GM18508 (cell line): Measurements from ENCODE around the gene C1orf105.
"Not testable (repeated sequence)": the region's sequence is repeated elsewhere in the genome, so short reads cannot be mapped to it uniquely, and the experiment has no call there.

Experiments used
- ATAC-seq: cut with Tn5 transposase; IDR thresholded peaks from one replicate; pipeline ENCODE4 v1.9.1; 2021; ENCODE audit warnings: moderate number of reproducible peaks; ENCODE audit not compliant: insufficient read depth, unreplicated experiment

The C1orf105 gene

DNA sequence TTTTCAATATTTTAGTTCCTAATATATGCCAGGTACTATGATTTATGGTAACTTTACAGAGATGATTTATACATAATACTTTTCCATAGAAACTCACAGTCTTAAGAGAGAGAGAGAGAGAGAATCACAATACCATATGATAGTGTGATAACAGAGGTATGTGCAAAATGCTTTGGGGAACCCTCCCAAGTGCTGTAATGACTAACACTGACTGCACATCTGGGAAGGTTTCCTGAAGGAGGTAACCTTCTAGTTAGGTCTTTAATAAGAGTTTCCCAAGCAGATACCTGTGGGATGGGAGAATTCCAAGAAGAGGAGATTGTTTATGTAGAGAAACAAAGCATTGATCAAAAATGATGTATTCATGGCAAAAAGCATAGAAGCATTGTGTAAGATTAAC is 58.0 kb downstream of the C1orf105 start:
- no peak for ATAC-seq

DNA sequence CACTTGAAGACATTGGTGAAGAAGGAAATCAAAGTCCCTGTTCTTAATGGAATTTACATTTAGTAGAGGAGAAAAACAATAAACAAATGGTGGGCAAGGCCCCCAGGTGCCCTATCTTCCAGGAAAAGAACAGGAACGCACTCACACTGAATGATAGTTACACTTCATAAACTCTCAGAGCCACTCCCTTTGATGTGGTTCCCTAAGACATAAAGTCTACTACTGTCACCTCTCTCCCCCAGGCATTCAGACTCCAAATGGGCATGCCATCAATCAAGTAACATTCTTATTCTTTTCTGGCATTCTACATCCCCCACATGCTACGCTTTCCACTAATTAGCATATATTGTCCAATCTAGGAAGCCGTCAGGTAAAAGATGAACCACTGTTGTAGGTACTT is 59.9 kb downstream of the C1orf105 start:
- ATAC-seq, result no peak

DNA sequence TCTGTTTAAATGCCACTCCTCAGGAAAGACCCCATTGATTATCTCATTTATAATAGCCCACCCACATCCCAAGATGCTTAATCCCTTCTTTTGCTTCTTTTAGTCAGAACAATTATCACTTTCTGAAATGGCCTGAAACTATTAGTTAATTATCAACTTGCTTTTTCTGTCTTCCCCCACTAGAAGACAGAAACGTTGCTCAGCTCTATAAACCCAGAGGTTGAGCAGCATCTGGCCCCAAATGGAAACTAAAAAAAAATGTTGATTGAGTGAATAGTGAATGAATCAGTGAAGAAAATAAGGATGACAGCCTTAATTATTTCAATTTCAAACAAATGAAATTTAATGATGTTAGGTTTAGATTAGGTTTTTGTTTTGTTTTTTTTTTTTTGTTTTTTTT is 61.6 kb downstream of the C1orf105 start:
- no peak for ATAC-seq

DNA sequence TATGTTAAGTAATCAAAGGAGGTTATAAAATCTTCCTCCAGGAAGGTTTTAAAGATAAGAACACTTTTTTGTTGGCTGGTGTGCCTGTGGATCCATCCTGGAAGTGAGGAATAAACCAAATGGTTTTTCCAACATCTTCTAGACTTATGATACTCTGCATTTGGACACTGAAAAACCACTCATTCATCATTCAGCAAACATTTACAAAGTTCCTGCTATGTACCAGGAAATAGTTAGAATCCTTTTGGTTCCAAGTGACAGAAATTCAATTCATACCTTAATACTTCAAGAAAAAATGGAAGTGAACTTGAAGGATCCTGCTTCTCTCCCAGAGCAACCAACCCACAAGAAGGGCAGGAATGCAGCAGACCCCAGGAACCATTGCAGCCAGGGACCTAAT is 63.0 kb downstream of the C1orf105 start:
- ATAC-seq, result no peak

DNA sequence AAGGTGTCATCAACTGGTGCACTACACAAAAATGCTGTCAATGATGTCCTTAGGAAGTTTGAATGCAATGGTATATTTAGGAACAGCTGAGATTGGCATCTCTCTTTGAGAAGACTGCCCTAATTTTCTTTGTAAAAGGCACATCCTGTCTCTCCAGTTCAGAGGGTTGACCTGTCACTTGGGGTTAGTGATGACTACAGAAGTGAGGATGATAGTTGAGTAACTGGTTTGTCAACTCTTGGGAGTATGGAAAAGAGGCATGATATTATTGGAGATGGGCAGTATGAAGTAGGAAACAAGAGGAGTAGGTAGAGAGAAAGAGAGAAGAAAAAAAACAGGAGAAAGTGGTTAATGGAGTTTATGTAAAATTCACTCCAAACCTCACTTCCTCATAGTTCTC is 63.8 kb downstream of the C1orf105 start:
- no peak for ATAC-seq

DNA sequence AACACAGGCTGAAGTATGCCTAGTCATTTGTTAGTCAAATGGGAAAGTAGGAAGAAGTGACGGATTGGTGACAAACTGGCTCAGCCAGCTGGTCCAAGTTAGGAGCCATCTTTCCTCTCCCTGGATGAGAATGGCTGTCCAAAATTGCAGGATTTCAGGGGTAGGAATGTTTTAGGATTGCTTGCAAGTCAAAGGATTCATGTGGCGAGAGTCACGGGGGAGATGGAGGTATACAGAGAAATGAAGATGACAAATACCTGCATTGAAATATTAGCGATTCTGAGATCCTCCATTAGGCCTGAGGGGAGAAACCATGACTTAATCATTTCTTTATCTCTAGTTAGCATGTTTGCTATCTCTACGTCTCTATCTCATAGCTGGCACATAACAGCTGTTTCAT is 65.1 kb downstream of the C1orf105 start:
- no peak for ATAC-seq

DNA sequence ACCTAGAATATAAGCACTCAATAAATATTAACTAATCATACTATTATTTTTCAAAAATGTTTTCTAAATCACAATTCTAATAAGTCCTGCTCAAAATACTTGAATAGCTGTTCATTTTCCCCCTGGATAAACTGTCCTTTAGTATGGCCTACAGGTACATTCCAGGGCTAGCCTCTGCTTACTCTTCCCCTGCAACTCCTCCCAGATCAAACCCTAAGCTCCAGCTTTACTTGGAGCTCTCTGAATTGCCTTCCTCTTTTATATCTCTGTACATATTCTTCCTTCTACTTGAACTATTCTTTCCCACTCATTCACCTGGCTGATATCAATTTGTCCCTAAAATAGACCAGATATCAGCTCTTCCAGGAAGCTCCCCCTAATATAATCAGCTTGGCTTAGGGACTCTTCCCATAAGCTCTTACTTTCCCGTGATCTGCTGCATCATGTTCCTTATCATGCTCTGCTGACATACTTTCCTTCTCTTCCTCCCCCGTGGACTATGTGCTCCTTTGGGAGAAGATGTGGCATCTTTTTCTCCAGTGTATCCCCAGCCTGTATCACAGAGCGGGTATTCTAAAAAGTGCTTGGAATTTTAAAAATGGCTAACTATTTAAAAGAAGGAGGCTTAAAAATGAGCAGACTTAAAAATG is 66.4 kb downstream of the C1orf105 start:
- ATAC-seq, result no peak

DNA sequence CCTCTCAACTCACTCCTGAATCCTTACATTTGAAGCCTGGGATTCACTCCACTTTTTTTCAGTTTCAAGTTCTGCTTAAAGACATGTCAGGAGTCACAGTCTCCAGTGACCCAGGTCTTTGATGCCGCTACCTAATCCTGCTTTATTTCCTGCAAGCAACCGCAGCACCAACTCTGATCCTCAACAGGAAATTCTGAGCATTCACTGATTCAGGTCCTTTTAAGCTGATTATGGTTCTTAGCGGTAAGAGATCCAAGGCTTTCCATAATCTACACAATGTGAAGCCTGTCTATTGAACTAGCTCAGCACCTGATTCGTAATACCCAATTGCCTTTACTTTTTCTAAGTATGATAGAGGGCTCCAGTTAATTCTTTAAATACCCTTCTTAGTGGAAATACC is 67.1 kb downstream of the C1orf105 start:
- no peak for ATAC-seq

DNA sequence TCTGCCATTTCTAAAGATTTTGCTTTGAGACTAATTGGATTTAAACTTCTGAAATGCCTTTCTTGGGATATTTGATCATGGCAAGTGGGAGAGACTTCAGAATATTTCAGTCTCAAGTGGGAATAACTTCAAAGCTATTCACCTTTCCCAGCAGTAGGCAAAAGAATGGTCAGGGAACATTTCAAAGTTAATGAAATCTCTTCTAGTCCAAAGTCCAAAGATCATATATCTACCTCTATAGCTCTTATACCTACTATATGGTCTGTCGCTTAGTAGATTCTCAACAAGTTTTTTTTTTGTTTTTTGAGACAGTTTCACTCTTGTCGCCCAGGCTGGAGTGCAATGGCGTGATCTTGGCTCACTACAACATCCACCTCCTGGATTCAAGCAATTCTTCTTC is 67.9 kb downstream of the C1orf105 start:
- ATAC-seq, result no peak

DNA sequence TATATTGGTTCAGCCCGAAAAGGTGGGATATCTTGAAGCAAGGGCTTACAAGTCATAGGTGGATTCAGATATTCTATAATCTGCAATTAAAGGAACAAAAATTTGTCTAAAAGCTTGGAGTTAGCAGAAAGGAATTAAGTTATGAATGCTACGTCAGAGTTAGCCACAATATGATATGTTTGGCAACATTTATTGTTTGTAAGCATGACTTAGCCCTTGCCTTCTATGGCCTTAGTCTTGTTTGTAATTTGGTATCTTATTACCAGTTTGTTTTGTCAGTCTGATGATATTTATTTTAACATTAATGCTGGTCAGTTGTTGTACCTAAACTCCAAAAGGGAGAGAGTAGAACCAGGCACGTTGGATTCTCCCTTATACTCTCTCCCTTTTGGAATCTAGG is 69.4 kb downstream of the C1orf105 start:
- ATAC-seq, result no peak

DNA sequence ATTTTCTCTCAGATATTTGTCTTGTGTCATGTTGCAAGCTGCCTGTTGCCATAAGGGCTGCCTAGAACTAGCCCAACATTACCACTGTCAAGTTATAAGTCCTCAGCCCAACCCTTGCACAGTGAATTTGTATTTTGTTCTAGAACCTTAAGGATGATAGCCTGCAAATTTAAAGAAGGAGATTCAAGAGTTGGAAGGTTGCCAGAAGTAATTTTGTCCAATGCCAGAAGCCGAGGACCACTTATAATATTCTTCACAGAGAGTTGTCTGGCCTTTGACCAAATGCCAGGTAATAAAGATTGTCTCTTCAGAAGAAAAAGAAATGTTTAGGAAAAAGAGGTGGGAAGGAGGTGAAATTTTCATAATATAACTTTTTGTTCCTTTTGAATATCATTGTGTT is 71.9 kb downstream of the C1orf105 start:
- no peak for ATAC-seq

DNA sequence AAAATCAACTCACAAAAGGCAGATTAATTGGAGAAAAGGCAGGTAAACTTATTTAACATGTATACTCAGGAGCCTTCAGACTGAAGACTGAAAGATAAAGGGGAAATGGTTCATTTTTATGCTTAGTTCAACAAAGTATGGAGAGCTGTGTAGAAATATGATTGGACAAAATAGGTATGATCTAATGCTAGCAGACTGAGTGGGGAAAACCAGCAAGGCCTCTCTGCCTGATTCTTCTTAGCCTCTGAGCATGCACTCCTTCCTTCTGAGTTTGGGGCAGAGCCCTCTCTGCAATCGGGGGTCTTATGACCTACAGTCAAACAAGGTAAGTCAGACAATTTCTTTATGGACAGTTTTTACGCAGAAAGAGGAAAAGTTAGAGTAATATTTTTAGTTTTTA is 73.7 kb downstream of the C1orf105 start:
- no peak for ATAC-seq

DNA sequence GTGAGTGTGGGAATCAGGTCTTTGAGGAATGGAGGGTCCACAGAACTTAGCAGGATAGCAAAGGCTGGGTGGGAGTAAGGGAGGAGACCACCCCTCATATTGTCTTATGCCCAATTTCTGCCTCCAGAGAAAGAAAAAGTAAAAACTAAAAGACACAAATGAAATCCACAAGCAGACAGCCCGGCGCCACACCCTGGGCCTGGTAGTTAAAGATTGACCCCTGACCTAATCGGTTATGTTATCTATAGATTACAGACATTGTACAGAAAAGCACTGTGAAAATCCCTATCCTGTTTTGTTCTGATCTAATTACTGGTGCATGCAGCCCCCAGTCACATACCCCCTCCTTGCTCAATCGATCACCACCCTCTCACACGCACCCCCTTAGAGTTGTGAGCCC is 75.6 kb downstream of the C1orf105 start:
- not testable (repeated sequence) for ATAC-seq

DNA sequence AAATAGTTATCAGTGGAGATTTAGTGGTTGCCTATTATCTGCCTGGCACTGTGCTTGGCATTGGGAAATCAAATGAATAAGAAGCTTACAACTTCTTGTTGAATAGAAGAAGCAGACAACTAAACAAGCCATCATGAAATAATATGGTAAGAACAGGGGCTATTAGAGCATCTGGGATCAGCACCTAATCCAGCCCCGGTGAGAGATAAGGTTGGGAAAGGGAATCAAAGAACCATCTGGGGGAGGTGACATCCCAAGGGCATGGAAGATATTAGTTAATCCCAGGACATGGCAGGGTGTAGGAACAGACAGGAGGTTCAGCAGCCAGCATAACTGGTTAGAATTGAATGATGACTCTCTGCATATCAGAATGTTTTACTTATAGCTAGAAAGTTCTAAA is 76.2 kb downstream of the C1orf105 start:
- ATAC-seq, result no peak

DNA sequence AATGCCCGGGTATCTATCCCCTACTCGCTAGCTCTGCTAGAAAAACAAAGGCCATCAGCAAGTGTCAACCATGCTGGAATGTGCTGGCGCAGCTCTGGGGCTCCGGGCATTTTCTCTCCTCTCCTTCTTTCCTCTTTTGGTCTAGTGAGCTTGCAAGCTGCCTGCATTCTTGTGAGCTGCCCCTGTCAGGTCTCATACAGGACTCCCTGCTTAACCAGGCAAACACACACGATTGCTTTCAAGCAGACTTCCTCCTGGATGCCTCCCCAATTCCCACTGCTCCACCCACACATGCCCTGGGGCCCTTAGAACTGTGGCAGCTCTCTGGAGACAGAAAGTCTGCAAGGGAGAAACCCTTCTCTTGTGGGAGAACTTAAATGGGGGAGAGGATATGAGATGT is 76.7 kb downstream of the C1orf105 start:
- no peak for ATAC-seq

DNA sequence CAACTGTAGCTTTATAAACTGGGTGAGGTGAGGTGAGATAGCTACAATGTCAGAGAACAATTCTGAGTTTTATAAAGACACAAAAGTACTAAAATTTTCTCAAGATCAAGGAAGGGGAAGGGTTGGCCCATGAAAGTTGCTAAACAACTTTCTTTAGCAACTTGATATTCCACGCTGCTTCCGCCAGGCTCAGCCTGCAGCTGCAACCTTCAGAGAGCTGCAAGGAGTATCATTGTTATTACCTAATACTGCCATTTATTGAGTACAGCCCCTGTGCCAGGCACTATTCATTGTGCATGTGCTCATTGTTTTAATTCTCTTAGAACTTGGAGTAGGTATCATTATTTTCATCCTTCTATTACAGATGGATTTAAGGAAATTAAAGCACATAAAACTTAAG is 78.4 kb downstream of the C1orf105 start:
- no peak for ATAC-seq

DNA sequence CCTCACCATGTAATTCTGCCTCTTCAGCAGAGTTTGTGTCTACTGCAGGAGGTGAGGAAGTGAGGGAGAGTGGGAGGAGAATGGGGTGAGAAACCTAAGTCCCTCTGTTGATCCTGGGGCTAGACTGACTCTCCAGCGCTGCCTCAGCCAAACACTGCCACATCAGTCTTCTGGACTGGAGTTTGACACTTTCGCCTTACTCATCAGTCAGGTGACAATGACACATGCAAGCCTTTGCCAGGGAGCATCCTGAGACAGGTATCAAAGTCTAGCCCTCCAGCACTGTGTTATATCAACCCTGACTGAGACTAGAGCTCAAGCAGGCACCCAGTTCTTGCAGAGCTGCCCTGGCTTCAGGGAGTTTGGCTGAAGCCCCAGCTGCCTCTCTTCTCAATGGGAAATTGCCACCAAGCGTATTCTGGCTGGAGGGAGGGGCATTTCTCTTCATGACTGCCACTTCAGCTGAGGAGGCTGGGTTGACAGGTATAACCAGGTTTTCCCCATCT is 79.2 kb downstream of the C1orf105 start:
- ATAC-seq, result no peak

DNA sequence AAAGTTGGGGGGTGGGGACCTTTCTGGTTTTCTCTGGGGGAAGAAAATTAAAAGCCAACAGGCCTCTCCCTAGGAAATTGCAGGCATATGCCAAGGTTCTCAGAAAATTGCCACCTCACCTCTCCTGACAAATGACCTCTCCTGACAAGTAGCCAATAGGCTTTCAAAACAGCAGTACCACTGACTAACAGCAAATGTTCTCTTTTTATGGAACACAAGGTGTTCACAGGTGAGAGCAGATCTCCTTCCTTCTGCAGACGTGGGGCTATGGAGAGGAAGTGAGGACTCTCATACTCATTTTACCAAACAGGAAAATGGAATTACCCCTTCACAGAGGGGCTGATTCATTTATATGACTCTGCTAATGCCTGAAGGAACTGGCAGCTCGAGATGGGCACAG is 79.7 kb downstream of the C1orf105 start:
- ATAC-seq, result no peak

DNA sequence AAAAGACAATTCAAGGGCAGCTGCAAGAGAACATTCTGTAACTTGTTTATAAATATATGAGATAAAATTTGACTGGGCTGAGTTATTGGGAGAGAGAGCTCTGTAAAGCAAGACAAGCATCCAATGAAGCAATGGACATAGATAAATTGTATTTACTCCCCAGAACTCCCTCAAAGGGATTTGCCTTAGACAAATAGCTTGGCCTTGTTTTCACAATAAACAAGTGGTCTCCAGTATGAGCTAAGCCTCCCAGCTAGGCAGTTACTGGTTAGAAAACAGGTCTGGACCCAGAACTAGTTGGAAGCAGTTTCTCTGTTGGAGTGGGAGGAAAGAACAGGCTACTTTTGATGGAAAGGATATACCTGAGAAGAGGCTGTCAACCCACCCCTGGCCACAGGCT is 87.3 kb downstream of the C1orf105 start:
- ATAC-seq, result no peak

DNA sequence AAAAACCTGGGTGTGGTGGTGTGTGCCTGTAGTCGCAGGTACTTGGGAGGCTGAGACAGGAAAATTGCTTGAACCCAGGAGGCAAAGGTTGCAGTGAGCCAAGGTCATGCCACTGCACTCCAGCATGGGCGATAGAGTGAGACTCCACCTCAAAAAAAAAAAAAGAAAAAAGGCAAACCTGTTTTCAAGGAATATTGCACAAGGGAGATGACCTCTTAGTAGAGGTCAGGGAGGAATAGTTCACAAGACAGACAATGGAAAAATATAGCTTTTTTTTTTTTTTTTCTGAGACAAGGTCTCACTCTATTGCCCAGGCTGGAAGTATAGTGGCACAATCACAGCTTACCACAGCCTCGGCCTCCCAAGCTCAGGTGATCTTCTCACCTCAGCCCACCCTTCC is 90.0 kb downstream of the C1orf105 start:
- no peak for ATAC-seq

DNA sequence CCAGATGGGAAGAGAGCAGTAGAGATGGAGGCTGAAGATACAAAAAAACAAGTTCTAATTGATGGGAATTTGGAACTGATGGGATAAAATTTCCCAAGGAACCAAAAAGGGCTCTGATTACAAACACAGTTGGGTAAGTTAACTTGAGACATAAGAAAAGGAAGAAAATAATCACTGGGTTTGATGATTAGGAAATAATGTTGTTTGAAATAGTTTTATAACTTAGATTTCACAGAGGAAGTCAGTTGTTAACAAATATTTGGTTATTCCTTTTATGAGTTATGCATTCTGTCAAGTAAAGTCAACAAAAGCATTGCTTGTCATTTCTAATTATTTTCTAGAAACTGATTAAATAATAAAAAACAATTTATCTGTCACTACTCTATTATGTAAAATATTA is 92.1 kb downstream of the C1orf105 start:
- no peak for ATAC-seq

DNA sequence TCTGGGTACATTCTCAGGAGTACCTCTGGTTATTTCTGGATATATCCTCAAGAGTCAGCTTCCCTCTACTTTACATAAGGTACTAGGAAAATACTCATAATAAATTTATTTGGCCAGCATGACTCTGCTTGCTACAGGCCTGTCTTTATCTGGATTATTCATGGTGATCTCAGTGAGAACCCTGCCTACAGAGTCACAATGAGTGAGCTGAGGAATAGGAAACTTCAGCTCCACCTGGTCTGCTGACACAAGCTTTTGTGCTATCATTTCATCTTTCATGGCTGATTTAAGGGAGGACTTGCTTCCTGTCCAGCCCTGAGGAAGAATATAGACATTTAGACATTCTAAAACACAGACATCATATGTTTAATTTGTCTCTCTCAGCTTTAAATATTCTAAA is 93.0 kb downstream of the C1orf105 start:
- no peak for ATAC-seq

DNA sequence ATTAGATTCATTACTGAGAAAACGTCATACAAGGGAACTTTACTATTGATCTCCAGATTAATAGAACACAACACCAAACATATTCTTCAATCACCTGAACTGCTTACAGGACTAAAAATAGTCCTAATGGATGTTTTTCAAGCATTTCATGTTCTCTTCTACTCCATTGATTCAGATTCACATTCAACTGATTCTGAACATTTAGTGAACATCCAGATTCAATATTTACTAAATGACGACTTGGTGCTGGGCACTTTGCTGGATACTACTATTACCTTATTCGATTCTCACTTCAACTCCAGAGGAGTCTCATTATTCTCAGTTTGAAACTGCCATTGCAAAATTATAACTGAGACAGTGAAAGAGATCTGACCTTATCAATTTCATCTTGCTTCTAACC is 93.6 kb downstream of the C1orf105 start:
- ATAC-seq, result no peak
